Measurements from ENCODE around the gene TCEA2. TPM values are rescaled to one million over a fixed set of nuclear protein-coding genes. Genes with fewer than 3 reads are reported as not detected.

TCEA2 gene
- total and polyA plus RNA-seq, 2 of the 13 experiments (the other 11 are each of a cell fraction or from before 2014, with no cell fraction given): 28.1 to 33.7 TPM

DNA sequence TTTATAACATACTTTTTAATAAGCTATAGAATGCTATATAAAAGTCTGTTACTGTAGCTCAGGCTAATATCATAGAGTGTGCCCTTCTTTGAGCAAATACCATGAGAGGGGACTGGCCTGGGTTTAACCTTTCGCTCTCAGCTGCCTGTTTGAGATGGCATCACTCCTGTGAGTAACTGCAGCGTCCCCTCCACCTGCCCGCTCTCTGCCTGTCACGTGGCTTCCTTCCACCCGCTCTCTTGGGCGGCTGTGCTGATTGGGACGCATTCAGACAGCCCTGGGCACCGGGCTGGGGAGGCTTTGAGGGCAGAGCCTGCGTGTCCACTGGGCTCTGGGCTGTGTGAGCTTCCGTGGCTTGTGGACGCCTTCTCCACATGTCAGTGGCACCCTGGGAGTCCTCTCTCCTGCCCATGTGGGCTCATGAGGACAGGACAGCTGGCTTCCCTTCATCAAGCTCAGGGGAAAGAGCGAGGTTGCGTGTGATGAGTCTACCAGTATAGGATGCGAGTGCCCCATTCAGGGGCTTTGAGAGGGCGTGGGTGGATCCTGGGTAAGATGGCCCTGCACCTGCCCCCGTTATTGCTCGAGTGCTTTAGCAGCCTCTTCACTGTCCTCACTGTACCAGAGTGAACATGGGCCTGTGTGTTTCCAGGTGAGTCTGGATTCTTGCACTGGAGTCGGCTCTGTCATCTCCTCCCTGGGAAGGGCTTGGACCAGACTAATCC lies 37.7 kb upstream of the TCEA2 start (continued):
- TF ChIP-seq ZNF781 (CRISPR knock-in tag; IDR thresholded peaks at IDR 0.05; ENCODE audit: borderline replicate concordance, not compliant biosample characterization): no peak
- no peak for TF ChIP-seq CBX2 (IDR thresholded peaks at IDR 0.05; ENCODE audit: low read depth, low read length)
- TF ChIP-seq CBX2 (CRISPR knock-in tag; IDR thresholded peaks at IDR 0.05; ENCODE audit: low read depth): no peak
- no peak for TF ChIP-seq FLYWCH1 (CRISPR knock-in tag; IDR thresholded peaks at IDR 0.05)
- 0 out of 2 replicates have a peak, but pooled peaks have one; percentile 47 for TF ChIP-seq AKAP8 (CRISPR knock-in tag; IDR thresholded peaks at IDR 0.05)
- TF ChIP-seq ZKSCAN8 (CRISPR knock-in tag; IDR thresholded peaks at IDR 0.05; ENCODE audit: borderline replicate concordance): no peak
- TF ChIP-seq ZNF776 (CRISPR knock-in tag; IDR thresholded peaks at IDR 0.05): peak; percentile 82; the same call in 1 of the 2 replicates
- TF ChIP-seq ZNF780A (CRISPR knock-in tag; IDR thresholded peaks at IDR 0.05): 0 out of 2 replicates have a peak, but pooled peaks have one; percentile 15
- TF ChIP-seq, protein P1, sequence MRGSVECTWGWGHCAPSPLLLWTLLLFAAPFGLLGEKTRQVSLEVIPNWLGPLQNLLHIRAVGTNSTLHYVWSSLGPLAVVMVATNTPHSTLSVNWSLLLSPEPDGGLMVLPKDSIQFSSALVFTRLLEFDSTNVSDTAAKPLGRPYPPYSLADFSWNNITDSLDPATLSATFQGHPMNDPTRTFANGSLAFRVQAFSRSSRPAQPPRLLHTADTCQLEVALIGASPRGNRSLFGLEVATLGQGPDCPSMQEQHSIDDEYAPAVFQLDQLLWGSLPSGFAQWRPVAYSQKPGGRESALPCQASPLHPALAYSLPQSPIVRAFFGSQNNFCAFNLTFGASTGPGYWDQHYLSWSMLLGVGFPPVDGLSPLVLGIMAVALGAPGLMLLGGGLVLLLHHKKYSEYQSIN (CRISPR knock-in tag; IDR thresholded peaks at IDR 0.05; ENCODE audit: borderline replicate concordance): no peak
- TF ChIP-seq FOSL1 (CRISPR knock-in tag; IDR thresholded peaks at IDR 0.05; ENCODE audit: borderline replicate concordance): no peak
- peak; percentile 51; the same call in 1 of the 2 replicates for TF ChIP-seq ZC3H13 (CRISPR knock-in tag; IDR thresholded peaks at IDR 0.05)
- TF ChIP-seq, protein P2, sequence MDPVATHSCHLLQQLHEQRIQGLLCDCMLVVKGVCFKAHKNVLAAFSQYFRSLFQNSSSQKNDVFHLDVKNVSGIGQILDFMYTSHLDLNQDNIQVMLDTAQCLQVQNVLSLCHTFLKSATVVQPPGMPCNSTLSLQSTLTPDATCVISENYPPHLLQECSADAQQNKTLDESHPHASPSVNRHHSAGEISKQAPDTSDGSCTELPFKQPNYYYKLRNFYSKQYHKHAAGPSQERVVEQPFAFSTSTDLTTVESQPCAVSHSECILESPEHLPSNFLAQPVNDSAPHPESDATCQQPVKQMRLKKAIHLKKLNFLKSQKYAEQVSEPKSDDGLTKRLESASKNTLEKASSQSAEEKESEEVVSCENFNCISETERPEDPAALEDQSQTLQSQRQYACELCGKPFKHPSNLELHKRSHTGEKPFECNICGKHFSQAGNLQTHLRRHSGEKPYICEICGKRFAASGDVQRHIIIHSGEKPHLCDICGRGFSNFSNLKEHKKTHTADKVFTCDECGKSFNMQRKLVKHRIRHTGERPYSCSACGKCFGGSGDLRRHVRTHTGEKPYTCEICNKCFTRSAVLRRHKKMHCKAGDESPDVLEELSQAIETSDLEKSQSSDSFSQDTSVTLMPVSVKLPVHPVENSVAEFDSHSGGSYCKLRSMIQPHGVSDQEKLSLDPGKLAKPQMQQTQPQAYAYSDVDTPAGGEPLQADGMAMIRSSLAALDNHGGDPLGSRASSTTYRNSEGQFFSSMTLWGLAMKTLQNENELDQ (CRISPR knock-in tag; IDR thresholded peaks at IDR 0.05; ENCODE audit: borderline replicate concordance): peak; percentile 10; the same call in 1 of the 2 replicates
- TF ChIP-seq JARID2 (CRISPR knock-in tag; IDR thresholded peaks at IDR 0.05; ENCODE audit: insufficient replicate concordance): no peak
- TF ChIP-seq, protein P3, sequence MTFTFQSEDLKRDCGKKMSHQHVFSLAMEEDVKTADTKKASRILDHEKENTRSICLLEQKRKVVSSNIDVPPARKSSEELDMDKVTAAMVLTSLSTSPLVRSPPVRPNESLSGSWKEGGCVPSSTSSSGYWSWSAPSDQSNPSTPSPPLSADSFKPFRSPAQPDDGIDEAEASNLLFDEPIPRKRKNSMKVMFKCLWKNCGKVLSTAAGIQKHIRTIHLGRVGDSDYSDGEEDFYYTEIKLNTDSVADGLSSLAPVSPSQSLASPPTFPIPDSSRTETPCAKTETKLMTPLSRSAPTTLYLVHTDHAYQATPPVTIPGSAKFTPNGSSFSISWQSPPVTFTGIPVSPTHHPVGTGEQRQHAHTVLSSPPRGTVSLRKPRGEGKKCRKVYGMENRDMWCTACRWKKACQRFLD (CRISPR knock-in tag; IDR thresholded peaks at IDR 0.05; ENCODE audit: borderline replicate concordance): 0 out of 2 replicates have a peak, but pooled peaks have one; percentile 28
- TF ChIP-seq JUND (CRISPR knock-in tag; IDR thresholded peaks at IDR 0.05): no peak
- peak; percentile 41 for TF ChIP-seq MED8 (CRISPR knock-in tag; IDR thresholded peaks at IDR 0.05; ENCODE audit: insufficient replicate concordance)
- peak; percentile 60; the same call in 1 of the 2 replicates for TF ChIP-seq KDM5B (CRISPR knock-in tag; IDR thresholded peaks at IDR 0.05; ENCODE audit: borderline replicate concordance)
- TF ChIP-seq, protein P4, sequence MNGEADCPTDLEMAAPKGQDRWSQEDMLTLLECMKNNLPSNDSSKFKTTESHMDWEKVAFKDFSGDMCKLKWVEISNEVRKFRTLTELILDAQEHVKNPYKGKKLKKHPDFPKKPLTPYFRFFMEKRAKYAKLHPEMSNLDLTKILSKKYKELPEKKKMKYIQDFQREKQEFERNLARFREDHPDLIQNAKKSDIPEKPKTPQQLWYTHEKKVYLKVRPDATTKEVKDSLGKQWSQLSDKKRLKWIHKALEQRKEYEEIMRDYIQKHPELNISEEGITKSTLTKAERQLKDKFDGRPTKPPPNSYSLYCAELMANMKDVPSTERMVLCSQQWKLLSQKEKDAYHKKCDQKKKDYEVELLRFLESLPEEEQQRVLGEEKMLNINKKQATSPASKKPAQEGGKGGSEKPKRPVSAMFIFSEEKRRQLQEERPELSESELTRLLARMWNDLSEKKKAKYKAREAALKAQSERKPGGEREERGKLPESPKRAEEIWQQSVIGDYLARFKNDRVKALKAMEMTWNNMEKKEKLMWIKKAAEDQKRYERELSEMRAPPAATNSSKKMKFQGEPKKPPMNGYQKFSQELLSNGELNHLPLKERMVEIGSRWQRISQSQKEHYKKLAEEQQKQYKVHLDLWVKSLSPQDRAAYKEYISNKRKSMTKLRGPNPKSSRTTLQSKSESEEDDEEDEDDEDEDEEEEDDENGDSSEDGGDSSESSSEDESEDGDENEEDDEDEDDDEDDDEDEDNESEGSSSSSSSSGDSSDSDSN (CRISPR knock-in tag; IDR thresholded peaks at IDR 0.05): no peak
- TF ChIP-seq SRSF1 (optimal IDR thresholded peaks at IDR 0.05; ENCODE audit: low read depth, low read length): peak; percentile 4
- no peak for TF ChIP-seq ZNF430 (CRISPR knock-in tag; IDR thresholded peaks at IDR 0.05)
- TF ChIP-seq ZNF577 (CRISPR knock-in tag; IDR thresholded peaks at IDR 0.05; ENCODE audit: borderline replicate concordance, low read depth): 0 out of 2 replicates have a peak, but pooled peaks have one; percentile 14
- peak; percentile 46; the same call in 1 of the 2 replicates for TF ChIP-seq BORCS8-MEF2B (CRISPR knock-in tag; IDR thresholded peaks at IDR 0.05)
